ENCODE data around the gene SDHB. TPM values are rescaled to one million over a fixed set of nuclear protein-coding genes. Genes with fewer than 3 reads are reported as not detected.

SDHB gene
- total RNA-seq, 2 experiments from 2014 or later = 105 to 106 TPM

DNA sequence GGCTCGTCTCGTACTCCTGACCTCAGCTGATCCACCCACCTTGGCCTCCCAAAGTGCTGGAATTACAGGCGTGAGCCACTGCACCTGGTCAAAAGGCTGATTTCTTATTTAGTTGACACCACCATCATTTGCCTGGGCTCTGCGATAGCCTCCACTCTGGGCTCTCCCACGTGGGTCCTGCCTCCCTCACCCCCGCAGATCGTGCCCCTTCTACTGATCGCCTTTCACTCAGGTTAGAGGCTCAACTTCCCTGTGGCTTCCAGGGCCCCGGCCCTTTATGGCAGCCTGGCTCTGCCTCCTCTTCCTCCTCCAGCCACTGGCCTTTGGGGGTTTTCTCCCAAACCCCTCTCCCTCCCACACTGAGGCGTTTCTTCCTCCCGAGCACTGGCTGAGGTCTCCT, 70.9 kb downstream of the SDHB start:
- TF ChIP-seq, protein P1, sequence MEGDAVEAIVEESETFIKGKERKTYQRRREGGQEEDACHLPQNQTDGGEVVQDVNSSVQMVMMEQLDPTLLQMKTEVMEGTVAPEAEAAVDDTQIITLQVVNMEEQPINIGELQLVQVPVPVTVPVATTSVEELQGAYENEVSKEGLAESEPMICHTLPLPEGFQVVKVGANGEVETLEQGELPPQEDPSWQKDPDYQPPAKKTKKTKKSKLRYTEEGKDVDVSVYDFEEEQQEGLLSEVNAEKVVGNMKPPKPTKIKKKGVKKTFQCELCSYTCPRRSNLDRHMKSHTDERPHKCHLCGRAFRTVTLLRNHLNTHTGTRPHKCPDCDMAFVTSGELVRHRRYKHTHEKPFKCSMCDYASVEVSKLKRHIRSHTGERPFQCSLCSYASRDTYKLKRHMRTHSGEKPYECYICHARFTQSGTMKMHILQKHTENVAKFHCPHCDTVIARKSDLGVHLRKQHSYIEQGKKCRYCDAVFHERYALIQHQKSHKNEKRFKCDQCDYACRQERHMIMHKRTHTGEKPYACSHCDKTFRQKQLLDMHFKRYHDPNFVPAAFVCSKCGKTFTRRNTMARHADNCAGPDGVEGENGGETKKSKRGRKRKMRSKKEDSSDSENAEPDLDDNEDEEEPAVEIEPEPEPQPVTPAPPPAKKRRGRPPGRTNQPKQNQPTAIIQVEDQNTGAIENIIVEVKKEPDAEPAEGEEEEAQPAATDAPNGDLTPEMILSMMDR (conservative IDR thresholded peaks at IDR 0.05; ENCODE audit: low read length) = no peak
- TF ChIP-seq EZH2phosphoT487 (IDR thresholded peaks at IDR 0.05; ENCODE audit: borderline replicate concordance, low read depth, low read length) = no peak
- no peaks in the 10 kb centered on the region for H3K9me2 ChIP-seq (ENCODE audit: insufficient read depth, low read length)
- H4K20me1 ChIP-seq (ENCODE audit: insufficient read depth, low read length) = no peaks in the 10 kb centered on the region
- H3K4me1 ChIP-seq (ENCODE audit: insufficient read depth, low read length, poor library complexity, severe bottlenecking) = no peaks in the 10 kb centered on the region
- no peaks in the 10 kb centered on the region for H3K79me2 ChIP-seq (ENCODE audit: insufficient read depth, low read depth, low read length)
- H3K4me3 ChIP-seq (ENCODE audit: low read depth, low read length, poor library complexity, severe bottlenecking) = no peak overlapping the region
- H3K4me2 ChIP-seq (ENCODE audit: low read length) = no peak overlapping the region
- H3K9me3 ChIP-seq (ENCODE audit: low read length) = no peaks in the 10 kb centered on the region
- no TSS peak for BruUV-seq (replicated peaks)
- no peak for DNase-seq (ENCODE audit: low spot score)
- no peak overlapping the region for H2AFZ ChIP-seq (ENCODE audit: low read length)
- no peak overlapping the region for H3K27ac ChIP-seq (ENCODE audit: low read depth, low read length, poor library complexity, severe bottlenecking)
- 0 out of 2 replicates have a peak, but pooled peaks cover 5% of the 10 kb centered on the region for H3K36me3 ChIP-seq (ENCODE audit: insufficient read depth, low read length)
- CTCF ChIA-PET (ENCODE audit: unreplicated experiment) = no interaction called here
- intact Hi-C loops (cut with micrococcal nuclease; ENCODE audit: unreplicated experiment) = no loop called here
- POLR2A ChIA-PET = no interaction called here

DNA sequence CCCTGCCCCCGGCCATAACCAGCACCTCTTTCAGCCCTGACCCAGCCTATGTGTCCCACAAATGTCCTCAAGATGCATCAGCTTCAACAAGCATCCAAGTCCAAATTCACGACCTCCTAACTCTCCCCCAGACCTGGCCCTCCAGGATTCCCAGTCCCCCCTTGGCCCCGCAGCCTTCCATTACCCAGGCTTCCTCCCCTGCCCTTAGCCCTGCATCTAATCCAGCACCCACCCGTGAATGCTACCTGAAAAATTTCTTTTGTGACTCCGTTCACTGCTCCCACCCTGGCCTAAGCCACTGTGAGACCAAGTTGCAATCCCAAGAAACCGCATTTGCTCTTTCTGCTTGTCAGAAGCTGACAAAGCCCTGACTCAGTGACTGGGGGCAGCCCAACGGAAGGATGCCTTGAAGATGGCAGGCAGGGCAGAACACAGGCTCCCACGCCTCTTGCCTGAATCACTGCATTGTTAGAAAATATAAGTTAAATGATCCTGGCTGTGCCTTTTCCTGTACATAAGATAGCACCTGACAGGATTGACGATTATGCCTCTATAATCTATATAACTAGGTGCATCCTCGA, 72.5 kb downstream of the SDHB start:
- Histone ChIP-seq H4K20me1 (ENCODE audit: insufficient read depth, low read length) (no peaks in the 10 kb centered on the region), H3K36me3 (ENCODE audit: insufficient read depth, low read length) (no peaks in the 10 kb centered on the region), H3K9me3 (ENCODE audit: low read length) (no peaks in the 10 kb centered on the region), H3K4me3 (ENCODE audit: low read depth, low read length, poor library complexity, severe bottlenecking) (no peak overlapping the region), H3K79me2 (ENCODE audit: insufficient read depth, low read depth, low read length) (no peaks in the 10 kb centered on the region), H2AFZ (ENCODE audit: low read length) (no peak overlapping the region), H3K27ac (ENCODE audit: low read depth, low read length, poor library complexity, severe bottlenecking) (no peak overlapping the region), H3K4me2 (ENCODE audit: low read length) (no peak overlapping the region), H3K4me1 (ENCODE audit: insufficient read depth, low read length, poor library complexity, severe bottlenecking) (no peaks in the 10 kb centered on the region), H3K9me2 (ENCODE audit: insufficient read depth, low read length) (no peaks in the 10 kb centered on the region)
- ChIA-PET POLR2A (interaction anchor here (0.6 kb wide), 1 partner anchor 22 kb away, joined by 4 read pairs; no protein-coding TSS in a partner anchor), CTCF (ENCODE audit: unreplicated experiment) (no interaction called here)
- TF ChIP-seq, protein P1 (conservative IDR thresholded peaks at IDR 0.05; ENCODE audit: low read length) = no peak
- TF ChIP-seq EZH2phosphoT487 (IDR thresholded peaks at IDR 0.05; ENCODE audit: borderline replicate concordance, low read depth, low read length) = no peak
- no TSS peak for BruUV-seq (replicated peaks)
- DNase-seq (ENCODE audit: low spot score) = no peak
- intact Hi-C loops (cut with micrococcal nuclease; ENCODE audit: unreplicated experiment) = no loop called here

DNA sequence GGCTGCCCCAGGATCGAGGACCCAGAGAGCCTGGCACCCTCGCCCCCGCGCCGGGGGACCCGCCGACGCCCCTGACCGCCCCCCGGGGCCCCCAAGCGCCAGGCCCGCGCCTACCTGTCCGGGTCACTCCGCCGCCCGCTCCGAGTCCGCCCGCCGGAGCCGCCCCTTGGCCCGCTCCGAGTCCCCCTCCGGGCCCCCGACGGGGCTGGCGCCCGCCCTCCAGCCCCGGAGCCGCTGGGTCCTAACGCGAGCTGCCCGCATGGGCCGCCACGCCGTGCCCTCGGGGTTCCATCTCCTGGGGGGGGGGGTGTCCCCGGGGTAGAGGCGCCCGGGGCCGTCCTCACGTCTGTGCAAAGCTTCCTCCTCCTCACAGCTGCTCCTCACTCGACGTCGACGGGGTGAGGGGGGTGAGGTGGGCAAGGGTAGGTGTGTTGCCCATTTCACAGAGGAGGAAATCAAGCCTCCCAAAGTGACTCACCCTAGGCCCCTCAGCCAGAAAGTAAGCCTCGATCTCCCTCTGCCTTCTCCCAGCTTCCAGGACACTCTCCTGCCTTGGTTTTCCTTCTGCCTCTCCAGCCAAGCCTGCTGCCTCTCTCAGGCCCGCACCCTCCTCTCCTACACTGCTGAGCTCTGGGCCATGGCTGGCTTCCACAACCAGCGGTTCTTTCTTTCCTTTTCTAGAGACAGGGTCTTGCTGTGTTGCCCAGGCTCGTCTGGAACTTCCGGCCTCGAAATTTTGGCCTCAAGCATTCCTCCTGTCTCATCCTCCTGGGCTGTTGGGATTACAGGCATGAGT, 73.2 kb downstream of the SDHB start, which contains the start of gene MFAP2:
Gene MFAP2 (minus strand): TSS at position 148 of the 796 bp plus-strand sequence. CDS start 2,347 bp downstream, outside the sequence.
- Histone ChIP-seq H3K9me2 (ENCODE audit: insufficient read depth, low read length) (no peaks in the 10 kb centered on the region), H2AFZ (ENCODE audit: low read length) (no peak within 1 kb of the TSS), H3K79me2 (ENCODE audit: insufficient read depth, low read depth, low read length) (no peaks in the 10 kb centered on the region), H4K20me1 (ENCODE audit: insufficient read depth, low read length) (no peaks in the 10 kb centered on the region), H3K36me3 (ENCODE audit: insufficient read depth, low read length) (no peaks in the 10 kb centered on the region), H3K4me3 (ENCODE audit: low read depth, low read length, poor library complexity, severe bottlenecking) (no peak within 1 kb of the TSS), H3K4me1 (ENCODE audit: insufficient read depth, low read length, poor library complexity, severe bottlenecking) (no peaks in the 10 kb centered on the region), H3K4me2 (ENCODE audit: low read length) (peak within 1 kb of the TSS; percentile 34; the same call in 1 of the 2 replicates), H3K9me3 (ENCODE audit: low read length) (no peaks in the 10 kb centered on the region), H3K27ac (ENCODE audit: low read depth, low read length, poor library complexity, severe bottlenecking) (no peak within 1 kb of the TSS)
- BruUV-seq (replicated peaks) = no TSS peak
- CTCF ChIA-PET (ENCODE audit: unreplicated experiment) = no interaction called here
- POLR2A ChIA-PET = interaction anchor here (0.6 kb wide), 1 partner anchor 23 kb away, joined by 4 read pairs; no protein-coding TSS in a partner anchor
- intact Hi-C loops (cut with micrococcal nuclease; ENCODE audit: unreplicated experiment) = no loop called here
- TF ChIP-seq, protein P1 (conservative IDR thresholded peaks at IDR 0.05; ENCODE audit: low read length) = no peak
- TF ChIP-seq EZH2phosphoT487 (IDR thresholded peaks at IDR 0.05; ENCODE audit: borderline replicate concordance, low read depth, low read length) = no peak
- DNase-seq (ENCODE audit: low spot score) = no peak
